A172 (cell line): ENCODE results near the gene TUBGCP6. TPM values are rescaled to one million over a fixed set of nuclear protein-coding genes. Genes with fewer than 3 reads are reported as not detected.
"Not testable (repeated sequence)": the region's sequence is repeated elsewhere in the genome, so short reads cannot be mapped to it uniquely, and the experiment has no call there.

Experiments used
- DNase-seq: peaks from one replicate; pipeline ENCODE4 v3.0.0-alpha.2; 2015; ENCODE audit warnings: low spot score
- total RNA-seq: library from RNA; depleted of rRNA; stranded (reverse); fragments of >200 nt; shearing (Covaris generic); gene quantifications from 2 replicates; pipeline ENCODE4 v1.2.3, GENCODE V29; 2014

TUBGCP6 gene
- total RNA-seq, 1 experiment from 2014 or later, result 10.6 TPM

GRCh38 chr22:50210378-50211139 is 34.3 kb downstream of the TUBGCP6 start:
- DNase-seq, result no peak

GRCh38 chr22:50209893-50210292 is 34.9 kb downstream of the TUBGCP6 start:
- peak; percentile 35 for DNase-seq

- no peak for DNase-seq
These were observed 35.6 kb downstream of the TUBGCP6 start for GRCh38 chr22:50208939-50209892.

GRCh38 chr22:50208430-50208938 is 36.3 kb downstream of the TUBGCP6 start:
- DNase-seq, result no peak

- no peak for DNase-seq
These were observed 37.3 kb downstream of the TUBGCP6 start for GRCh38 chr22:50207383-50208140.

GRCh38 chr22:50206599-50206998 is 38.2 kb downstream of the TUBGCP6 start:
- DNase-seq, result no peak

- DNase-seq, result no peak
These were observed 38.8 kb downstream of the TUBGCP6 start for GRCh38 chr22:50205781-50206569.

GRCh38 chr22:50204998-50205397 is 39.8 kb downstream of the TUBGCP6 start:
- not testable (repeated sequence) for DNase-seq

GRCh38 chr22:50204571-50204970 is 40.3 kb downstream of the TUBGCP6 start:
- no peak for DNase-seq

GRCh38 chr22:50203288-50203687 is 41.5 kb downstream of the TUBGCP6 start:
- no peak for DNase-seq

GRCh38 chr22:50202130-50202666 is 42.6 kb downstream of the TUBGCP6 start:
- DNase-seq, result no peak

- no peak for DNase-seq
These were observed 43.4 kb downstream of the TUBGCP6 start for GRCh38 chr22:50201191-50202129.

- DNase-seq, result peak; percentile 60
These were observed 44.2 kb downstream of the TUBGCP6 start, which contains the start of gene SELENOO for GRCh38 chr22:50200461-50201190. Gene SELENOO (plus strand): TSS chr22:50201011. CDS start chr22:50201037, 26 bp downstream.

GRCh38 chr22:50199829-50200460 is 44.9 kb downstream of the TUBGCP6 start:
- DNase-seq, result no peak

- no peak for DNase-seq
These were observed 45.5 kb downstream of the TUBGCP6 start for GRCh38 chr22:50199251-50199721.

GRCh38 chr22:50198624-50199017 is 46.2 kb downstream of the TUBGCP6 start:
- no peak for DNase-seq

- no peak for DNase-seq
These were observed 46.8 kb downstream of the TUBGCP6 start for GRCh38 chr22:50197856-50198623.
